HG02623 (cell line): Measurements from ENCODE around the gene CPA5.

Experiments used
- ATAC-seq: cut with Tn5 transposase; IDR thresholded peaks from one replicate; pipeline ENCODE4 v1.9.1; 2021; ENCODE audit warnings: moderate library complexity; ENCODE audit not compliant: unreplicated experiment

Gene CPA5

GRCh38 chr7:130329681-130330080 lies 14.9 kb upstream of the CPA5 start:
- no peak for ATAC-seq

- ATAC-seq: no peak
These were observed 12.2 kb upstream of the CPA5 start for GRCh38 chr7:130332259-130333053.

GRCh38 chr7:130333832-130334231 lies 10.8 kb upstream of the CPA5 start:
- no peak for ATAC-seq

- no peak for ATAC-seq
These were observed 10.3 kb upstream of the CPA5 start for GRCh38 chr7:130334274-130334673.

- ATAC-seq: no peak
These were observed 7.1 kb upstream of the CPA5 start for GRCh38 chr7:130337410-130337971.

- no peak for ATAC-seq
These were observed 6.4 kb upstream of the CPA5 start for GRCh38 chr7:130338233-130338632.

GRCh38 chr7:130341882-130342281 lies 2.7 kb upstream of the CPA5 start:
- ATAC-seq: no peak

- ATAC-seq: no peak
These were observed 1.8 kb upstream of the CPA5 start for GRCh38 chr7:130342701-130343380.

- no peak for ATAC-seq
These were observed 520 bp downstream of the CPA5 start for GRCh38 chr7:130345136-130345535.

GRCh38 chr7:130345725-130346124 lies 1.1 kb downstream of the CPA5 start:
- no peak for ATAC-seq

GRCh38 chr7:130346177-130346905 lies 1.7 kb downstream of the CPA5 start:
- ATAC-seq: no peak

- ATAC-seq: no peak
These were observed 2.3 kb downstream of the CPA5 start for GRCh38 chr7:130346941-130347340.

GRCh38 chr7:130349911-130350782 lies 5.5 kb downstream of the CPA5 start:
- ATAC-seq: no peak

GRCh38 chr7:130350945-130351790 lies 6.6 kb downstream of the CPA5 start:
- ATAC-seq: no peak

- no peak for ATAC-seq
These were observed 7.1 kb downstream of the CPA5 start for GRCh38 chr7:130351791-130352090.

- ATAC-seq: no peak
These were observed 7.8 kb downstream of the CPA5 start for GRCh38 chr7:130352194-130353074.

- ATAC-seq: no peak
These were observed 8.6 kb downstream of the CPA5 start for GRCh38 chr7:130353196-130353595.

- no peak for ATAC-seq
These were observed 11.7 kb downstream of the CPA5 start for GRCh38 chr7:130356121-130356875.
